Measurements from ENCODE around the gene CA10.
A peak's percentile ranks its signal among the peaks of the same experiment; 100 is the strongest.

Gene CA10

DNA sequence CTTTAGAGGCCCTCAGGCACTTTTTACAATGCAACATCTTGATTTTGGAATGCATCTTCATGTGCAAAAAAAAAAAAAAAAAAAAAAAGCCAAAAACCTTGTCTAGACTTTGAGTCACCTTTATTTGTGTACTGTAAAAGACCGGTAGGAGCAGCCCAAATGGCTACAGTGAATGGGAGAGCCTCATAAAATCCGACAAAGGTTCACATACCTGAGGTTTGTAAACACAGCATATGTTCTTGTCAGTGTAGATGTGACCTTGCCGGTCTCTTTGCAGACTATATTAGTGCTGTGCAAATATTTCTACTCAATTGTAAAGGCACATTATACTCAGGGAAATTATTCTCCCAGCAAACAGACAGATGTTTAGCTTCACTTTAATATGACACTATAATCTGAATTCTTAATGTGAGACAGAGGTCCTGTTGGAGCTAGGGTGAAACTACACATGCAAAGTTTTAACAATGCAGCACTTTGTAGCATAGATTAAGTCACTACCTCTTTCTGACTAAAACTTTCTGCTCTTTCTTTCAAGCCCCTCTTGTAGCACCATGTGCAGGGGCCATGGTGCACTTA is 211.3 kb downstream of the CA10 start:
- no peak for DNase-seq (ENCODE audit: low spot score)

DNA sequence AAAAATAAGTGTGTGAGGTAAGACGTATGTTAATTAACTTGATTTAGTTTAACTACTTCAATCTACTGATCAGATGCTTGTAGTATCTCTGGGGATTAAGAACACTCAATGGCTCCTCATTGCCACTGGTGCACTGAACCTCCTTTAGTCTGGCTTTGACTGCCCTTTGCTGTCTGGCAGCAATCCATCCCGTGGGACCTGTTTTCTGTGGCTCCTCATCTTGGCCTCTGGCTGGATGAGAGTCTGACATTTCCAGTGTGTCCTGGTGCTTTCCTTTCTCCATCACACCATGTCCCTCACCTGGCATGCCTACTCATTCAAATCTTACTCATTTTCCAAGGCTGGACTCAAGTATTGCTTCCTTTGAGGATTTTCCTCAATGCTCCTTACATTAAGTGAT is 212.2 kb downstream of the CA10 start:
- DNase-seq (ENCODE audit: low spot score): no peak

DNA sequence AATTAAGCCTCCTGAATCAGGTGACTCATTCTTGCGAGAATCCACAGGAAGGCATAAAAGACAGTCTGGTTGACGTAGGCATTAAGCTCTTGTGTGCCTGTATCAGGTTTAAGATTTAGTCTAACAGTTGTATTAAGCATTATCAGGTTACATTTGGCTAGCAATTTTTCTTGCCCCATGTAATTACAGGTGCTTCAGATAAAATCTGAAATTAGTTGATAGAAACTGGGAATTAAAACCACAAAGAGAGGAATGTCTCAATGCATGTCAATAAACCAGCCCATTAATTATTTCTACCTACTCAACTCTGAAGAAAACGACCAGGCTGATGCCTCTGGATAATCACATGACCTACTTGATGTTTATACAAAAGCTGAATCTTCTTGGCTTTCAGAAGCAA is 217.2 kb downstream of the CA10 start:
- no peak for DNase-seq (ENCODE audit: low spot score)

DNA sequence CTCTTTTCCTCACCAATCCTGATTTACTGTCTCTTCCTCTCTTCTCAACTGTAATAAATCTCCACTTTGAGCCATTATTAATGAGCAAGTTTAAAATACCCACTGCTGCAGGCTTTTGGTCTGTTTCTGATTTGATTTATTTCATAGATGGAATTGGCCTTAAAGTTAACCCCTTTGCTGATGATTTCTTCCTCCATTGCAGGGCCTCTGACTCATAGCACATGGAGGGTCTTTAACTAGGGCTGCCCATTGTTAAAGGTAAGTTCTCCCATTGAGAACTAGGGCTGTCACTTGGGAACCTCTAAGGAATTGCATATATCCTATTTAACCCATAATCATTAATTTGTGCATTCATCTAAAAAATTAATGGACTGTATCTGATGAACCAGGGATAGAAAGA is 221.2 kb downstream of the CA10 start:
- no peak for DNase-seq (ENCODE audit: low spot score)

DNA sequence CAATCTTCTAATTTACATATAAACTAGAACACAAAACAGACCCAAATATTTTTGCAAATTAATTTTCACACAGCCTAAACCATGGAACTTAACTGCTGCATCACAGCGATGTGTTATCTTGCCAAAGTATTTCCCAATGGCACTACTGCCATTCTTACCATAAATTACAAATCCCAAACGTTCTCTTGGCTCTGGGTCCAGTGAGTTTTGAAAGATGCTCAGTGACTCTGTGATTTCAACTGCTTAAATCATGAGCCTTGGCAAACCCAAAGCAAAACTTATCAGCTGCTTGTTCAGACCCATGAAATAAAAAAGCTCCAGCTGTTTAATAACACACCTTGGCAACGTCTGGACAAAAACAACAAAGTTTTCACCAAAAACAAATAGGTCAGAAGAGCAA is 223.0 kb downstream of the CA10 start:
- DNase-seq (ENCODE audit: low spot score): no peak

DNA sequence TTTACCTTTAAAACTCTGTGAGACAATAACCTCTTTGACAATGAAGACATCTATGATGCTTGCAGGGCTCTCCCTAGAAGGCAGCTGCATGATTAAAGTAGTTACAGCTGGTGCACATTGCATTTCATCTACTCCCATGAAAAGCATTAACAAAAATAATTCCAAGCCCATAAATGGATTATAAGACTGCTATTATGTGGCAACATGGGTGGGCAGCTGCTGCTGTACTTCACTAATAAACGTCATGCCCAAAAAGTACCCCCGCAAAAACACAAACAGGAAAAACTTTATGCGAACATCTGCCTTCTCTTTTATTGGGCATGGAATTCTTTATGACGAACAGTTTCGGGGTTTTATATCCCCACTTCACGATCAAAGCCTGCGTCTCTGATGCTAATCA is 224.9 kb downstream of the CA10 start:
- no peak for DNase-seq (ENCODE audit: low spot score)

DNA sequence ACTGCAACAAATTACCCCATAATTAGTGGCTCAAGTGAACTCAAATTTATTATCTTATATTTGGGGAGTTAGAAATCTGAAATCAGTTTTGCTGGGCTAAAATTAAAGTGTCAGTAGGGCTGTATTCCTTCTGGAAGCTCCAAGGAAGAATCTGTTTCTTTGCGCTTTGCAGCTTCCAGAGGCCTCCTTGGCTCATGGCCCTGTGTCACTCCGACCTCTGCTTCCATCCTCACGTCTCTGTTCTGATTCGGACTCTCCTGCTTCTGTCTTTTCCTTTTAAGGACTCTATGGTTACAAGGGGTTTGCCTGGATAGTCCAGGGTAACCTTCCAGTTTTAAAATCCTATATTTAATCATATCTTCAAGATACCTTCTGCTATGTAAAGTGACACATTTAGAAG is 232.1 kb downstream of the CA10 start:
- DNase-seq (ENCODE audit: low spot score): no peak

DNA sequence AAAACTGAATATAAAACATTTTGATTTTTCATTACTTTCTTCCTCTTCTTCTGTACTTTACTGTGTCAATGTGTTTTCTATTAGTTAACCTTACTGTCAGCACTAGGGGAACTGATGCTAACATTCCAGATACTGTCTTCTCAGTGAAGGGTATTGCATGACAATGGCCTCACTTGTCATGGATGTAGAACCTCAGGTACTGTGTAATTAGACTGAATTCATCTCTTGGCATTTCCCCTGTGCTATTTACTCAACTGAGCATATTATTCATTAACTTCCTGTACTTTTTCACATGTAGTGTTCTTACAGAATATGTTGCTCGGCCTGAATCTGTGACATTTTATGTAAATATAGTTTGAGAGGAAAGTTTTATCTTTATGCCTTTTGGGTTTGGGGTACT is 237.0 kb downstream of the CA10 start:
- DNase-seq (ENCODE audit: low spot score): no peak

DNA sequence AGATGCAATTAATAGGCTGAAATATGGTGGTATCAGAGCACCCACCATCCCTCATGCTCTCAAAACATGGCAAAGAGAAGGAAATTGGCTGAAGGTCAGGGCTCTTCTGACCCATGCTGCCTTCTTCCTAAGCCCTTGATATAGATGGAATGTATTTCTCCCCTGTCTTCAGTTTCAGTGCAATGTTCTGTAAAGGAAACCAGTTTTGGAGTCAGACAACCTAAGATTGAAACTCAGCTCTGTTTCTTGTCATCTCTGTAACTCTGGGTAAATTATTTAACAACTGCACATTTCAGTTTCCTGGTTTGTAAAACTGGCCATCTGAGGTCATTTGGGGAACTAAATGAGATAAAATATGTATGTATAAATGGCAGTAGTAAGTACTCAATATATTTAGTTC is 243.9 kb downstream of the CA10 start:
- no peak for DNase-seq (ENCODE audit: low spot score)

DNA sequence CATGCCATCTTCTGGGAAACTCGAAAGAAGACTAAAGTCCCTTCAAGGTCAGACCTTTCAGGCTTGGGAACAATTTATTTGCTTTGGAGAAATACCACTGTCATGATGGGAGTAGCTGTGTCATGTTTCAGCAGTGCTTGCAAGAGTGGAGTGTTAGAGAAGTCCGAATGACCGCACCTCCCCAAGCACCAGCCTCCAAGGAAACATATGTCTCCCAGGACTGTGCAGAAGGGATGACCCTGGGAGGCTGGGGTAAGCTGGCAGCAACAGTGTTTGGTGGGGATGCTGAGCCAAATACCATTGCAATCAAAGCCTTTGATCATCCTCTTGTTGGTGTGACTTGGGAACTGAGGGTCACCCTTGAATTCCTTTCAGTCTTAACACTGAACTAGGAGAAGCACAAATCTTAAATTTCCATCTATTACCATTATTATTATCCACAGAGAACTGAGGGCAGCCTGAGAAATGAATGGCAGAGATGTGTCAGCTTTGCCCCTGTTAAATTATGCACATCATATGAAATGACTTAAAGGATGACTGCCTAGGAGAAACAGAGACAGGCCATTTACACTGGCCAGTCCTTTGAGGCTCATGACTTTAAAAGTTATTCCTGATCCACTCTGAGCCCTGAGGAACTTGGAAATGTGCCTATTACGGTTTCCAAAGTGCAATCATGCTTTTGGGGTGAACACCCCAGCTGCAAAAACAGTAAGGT is 244.9 kb downstream of the CA10 start:
- DNase-seq (ENCODE audit: low spot score): no peak

DNA sequence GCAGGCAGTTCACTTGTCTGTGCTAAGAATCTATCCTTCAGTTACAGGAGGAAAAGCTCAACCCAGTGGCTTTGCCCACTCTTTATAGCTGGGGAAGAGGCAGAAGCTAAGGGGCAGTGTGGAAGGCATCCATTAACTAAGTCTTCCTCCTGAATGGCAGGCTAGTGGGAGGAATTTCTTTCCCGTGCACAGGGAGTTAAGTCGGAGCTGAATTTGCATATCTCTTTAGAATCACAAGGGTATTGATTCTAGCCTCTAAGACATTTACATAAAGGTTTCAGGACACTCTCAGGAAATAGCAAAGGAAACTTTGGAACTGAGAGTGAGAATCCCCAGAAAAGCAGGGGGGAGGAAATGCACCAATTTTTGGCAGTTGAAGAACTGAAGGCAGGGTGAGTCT is 245.6 kb downstream of the CA10 start:
- DNase-seq (ENCODE audit: low spot score): no peak

DNA sequence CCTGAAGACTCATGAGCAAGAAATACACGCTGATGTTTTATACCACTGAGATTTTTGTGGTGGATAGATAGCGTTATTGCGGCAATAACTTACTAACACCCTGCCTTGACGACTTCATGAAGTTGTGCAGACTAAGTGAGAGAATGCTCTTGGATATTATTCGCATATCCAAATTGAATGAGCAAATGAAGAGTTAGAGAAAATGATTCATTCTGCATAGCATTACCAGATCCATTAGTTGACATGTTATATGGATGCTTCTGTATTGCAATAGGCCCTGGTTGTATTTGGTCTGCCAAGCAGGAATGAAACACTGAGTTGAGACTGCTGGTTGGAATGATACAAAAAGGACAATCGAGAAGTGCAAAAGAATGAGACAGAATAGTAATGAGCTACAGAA is 247.3 kb downstream of the CA10 start:
- no peak for DNase-seq (ENCODE audit: low spot score)

DNA sequence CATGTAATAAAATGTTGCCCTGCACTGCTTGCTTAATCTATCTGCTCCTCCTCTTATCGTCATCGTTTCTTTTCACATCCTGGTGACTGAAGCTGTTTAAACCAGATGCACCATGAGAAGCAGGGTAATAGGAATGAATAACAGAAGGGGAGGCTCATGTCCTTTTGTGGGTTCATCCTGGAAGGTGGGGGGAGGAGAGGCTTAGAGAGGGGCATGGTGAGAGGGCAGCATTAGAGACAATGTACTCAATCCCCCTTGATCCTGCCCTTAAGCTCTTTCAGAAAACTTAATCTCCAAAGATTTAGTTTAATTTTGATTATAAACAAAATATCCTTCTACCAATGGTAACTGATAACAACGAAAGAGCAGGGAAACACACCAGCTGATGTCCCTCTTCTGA is 248.5 kb downstream of the CA10 start:
- no peak for DNase-seq (ENCODE audit: low spot score)

DNA sequence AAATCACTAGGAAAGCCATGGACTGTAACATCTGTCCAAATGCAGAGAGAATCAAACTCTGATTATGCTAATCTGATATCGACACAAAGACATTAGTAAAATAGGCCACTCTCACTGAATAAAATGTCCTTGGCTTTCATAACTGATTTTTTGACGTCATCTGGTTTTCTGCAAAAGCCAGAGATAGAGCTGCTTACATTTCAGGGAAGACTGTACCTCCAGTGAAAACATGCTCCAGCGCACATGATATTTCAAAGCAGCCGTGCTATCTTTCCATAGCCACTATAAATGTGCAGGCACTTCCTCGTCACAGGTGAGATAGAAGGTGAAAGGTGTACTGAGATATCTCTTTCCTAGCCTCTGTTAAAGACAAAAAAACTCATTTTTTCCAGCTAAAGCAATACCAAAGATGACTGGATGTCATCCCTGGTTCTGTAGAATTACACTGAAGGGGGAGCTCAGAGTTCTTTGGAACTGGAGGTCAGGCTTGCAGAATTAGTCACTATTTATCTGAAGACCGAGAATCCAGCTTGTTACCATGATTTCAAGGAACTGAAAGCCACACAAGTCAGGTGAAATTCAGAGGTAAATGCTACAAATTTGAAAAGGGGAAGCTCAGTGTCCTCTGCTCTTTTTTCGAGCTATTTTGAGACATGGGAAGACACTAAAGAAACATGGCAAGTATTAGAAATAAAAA is 249.5 kb downstream of the CA10 start:
- no peak for DNase-seq (ENCODE audit: low spot score)

DNA sequence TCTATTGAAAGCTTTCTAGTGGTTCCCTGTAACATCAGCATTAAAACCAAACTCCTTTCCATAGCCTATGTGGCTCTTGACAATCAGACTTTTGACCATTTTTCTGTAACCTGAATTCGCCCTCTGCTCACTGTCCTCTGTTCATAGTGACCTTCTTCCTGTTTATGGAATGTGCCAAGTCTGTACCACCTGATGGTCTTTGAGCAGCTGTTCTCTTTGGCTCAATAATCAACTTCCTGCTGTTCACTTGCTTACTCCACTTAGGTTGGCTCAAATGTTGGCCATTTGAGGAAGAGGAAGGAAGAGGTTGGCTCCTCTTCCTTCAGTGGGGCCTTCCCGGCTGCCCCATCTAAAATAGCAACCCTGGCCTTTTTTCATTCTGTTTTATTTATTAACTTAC is 251.5 kb downstream of the CA10 start:
- DNase-seq (ENCODE audit: low spot score): no peak

DNA sequence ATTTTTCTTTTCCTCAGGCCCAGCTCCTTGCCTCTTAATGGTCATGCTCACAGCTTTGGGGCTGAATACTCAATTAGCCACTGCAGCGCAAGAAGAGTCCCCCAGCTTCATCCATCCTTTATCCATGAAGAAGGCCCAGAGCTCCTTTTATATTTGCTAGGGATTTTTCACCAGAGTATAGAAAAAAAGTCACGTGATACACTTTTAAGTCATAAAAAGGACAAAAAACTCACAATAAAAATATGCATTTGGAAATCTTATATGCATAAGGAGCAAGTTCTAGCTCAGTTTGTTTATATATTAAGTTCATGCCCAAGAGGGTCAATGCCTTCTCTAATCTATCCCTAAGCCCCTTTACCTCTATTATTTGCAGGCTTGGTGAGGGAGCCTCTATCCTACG is 254.1 kb downstream of the CA10 start:
- DNase-seq (ENCODE audit: low spot score): no peak

DNA sequence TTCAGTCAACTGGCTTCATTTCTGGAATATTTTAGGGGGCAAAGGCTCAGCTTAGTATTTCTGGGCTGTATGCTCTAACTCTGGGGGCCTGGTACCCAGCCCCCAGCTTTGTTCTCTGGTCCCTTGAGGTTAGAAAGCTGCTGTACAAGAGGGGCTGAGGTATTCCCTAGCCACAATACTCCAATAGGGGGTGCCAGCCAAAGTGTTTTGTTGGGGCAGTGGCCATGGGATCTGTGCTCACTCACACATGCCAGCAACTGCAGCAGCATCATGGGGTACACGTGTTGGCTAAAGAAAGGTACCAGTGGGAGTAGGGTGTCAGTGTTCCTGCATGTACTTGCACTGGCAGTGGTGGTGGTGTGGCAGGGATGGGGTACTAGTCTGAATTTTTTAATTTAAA is 257.3 kb downstream of the CA10 start:
- no peak for DNase-seq (ENCODE audit: low spot score)

DNA sequence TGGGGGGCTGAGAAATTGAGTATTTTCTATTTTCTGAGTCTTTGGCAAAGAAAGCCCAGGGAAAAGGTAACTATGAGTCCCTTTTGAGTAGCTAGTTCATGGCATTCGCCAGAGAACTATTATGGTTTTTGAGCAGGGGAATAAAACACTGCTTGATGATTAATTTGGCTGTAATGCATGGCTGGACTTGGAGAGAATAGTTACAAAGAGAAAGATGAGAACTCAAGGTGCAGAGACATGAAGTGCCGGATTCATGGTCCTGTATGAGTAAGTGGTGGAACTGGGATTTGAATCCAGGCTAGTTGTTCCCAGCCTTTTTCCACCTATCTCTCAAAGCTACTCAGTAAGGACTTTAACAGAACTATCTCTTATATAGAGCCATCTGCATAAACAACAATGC is 266.6 kb downstream of the CA10 start:
- DNase-seq (ENCODE audit: low spot score): no peak

DNA sequence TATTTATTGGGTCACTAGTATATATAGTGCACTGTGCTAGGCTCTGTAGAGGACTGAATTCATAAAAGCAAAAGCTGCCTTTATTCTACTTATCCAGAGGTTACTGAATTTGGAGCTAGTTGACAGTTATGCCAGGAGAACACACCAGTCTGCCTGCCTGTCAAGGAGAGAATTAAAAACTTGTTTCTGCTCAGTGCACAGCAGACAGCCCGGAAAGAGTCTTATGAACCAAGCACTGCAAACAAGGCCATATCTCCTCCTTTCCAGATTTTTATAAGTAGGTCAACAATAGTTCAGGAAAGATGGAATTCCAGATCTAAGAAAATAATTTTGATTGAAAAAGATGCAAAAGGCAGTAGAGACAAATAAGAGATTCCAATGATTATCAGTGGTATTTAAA is 267.8 kb downstream of the CA10 start:
- DNase-seq (ENCODE audit: low spot score): no peak

DNA sequence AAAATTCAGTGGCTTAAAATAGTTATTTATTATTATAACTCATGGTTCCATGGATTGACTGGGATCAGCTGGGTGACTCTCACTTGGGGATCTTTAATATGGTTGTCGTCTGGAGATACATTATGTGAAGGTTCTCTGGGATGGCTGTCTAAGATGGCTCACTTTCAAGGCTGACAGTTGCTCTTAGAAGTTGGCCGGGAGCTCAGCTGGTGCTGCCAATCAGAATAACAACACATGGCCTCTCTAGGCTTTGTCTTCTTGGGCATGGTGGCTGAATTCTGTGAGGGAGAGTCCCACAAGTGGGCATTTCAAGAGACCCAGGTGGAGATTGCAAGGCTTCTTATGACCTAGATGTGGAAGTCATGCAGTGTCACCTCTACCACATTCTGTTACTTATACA is 269.7 kb downstream of the CA10 start:
- DNase-seq (ENCODE audit: low spot score): no peak

DNA sequence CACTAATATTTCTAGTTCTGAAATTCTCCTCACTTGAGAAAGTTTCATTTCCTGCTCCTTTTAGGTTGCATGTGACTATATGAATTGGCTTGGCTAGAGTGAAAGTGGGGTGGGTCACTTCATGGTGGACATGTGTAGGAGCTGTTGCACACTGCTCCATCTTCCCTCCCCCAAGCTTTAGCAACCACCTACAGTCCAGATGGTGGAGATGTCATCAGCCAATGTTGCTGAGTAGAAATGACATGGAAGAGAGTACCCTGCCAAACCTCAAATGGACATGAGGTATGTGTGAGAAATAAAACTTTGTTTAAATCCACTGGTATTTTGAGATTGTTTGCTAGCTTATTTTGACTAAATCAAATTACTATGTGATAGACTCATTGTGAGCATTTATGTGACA is 281.5 kb downstream of the CA10 start:
- DNase-seq (ENCODE audit: low spot score): no peak

DNA sequence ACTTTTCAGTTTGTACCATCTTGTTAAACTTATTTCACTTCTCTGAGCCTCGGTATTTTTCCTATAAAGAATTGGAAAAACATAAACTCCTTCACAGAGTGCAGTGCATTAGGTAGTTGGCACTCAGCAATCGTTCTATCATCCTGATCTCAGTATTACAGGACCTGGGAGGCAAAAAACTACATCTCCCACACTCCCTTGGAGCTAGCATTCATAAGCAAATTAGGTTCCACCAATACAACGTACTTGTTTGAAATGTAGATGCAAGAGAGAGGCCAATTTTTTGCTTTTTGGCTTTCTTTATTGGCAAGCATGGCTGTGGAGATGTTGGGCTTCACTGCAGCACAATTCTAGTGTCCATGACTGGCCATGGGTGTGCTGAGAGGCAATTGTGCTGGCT is 285.2 kb downstream of the CA10 start:
- DNase-seq (ENCODE audit: low spot score): no peak

DNA sequence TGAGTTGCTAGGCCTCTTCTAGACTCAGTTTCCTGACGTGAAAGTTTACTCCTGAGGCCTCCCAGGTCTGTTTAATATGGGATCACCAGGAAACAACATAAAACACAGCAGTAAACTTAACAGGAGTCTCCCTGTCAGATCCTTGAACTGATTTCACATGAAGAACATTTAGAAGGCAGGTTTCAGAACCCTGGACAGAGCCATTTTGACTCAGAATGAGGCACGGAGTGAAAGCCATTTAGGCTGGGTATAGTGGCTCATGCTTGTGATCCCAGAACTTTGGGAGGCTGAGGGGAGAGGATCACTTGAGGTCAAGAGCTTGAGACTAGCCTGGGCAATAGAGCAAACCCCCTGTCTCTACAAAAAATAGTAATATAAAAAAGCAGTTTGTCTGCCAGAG is 289.1 kb downstream of the CA10 start:
- DNase-seq (ENCODE audit: low spot score): peak; percentile 9

Measured in HuH-7 (cell line).